GM18505 (cell line): ENCODE measurements around the gene CABP5.
"Not testable (repeated sequence)": the region's sequence is repeated elsewhere in the genome, so short reads cannot be mapped to it uniquely, and the experiment has no call there.

Experiments
- ATAC-seq: cut with Tn5 transposase; IDR thresholded peaks from one replicate; pipeline ENCODE4 v1.9.1; 2021; ENCODE audit not compliant: unreplicated experiment
- POLR2A ChIP-seq: IDR thresholded peaks from 4 replicates; pipeline ENCODE4 v1.6.1; 2011; ENCODE audit warnings: borderline replicate concordance; ENCODE audit not compliant: insufficient read depth, insufficient read length; ENCODE audit errors: extremely low read depth

The CABP5 gene

DNA sequence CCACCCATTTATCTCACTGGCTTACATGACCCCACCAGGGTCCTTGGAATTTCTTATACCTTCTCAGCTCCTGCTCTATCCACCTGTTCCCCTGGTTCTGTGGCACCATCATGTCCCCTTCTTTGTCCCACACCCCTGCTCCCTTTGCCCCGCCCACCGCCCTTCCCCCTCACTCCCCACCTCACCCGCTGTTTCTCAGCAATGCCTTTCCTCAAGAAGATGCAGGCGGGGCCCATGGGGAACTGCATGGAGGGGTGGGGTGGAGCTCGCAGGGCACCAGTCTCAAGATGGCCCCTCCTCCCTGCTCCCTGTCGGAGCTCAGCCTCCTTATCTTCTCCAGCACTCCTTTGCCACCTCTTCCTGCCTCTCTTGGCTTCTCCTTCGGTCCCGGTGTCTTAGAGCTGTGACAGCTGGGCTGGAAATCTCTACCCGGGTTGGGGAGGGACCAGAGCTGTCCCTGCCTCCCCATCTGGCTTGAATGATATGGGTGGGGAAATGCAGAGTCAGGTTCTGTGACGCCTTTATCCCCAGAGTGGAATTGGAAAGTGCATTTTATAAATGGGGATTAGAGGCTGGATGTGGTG, at the start of gene CABP5:
TSS of gene CABP5 (minus strand) at position 405 of the 584 bp plus-strand sequence. CDS start at position 248, 157 bp downstream.
- no peak for ATAC-seq
- no peak for TF ChIP-seq POLR2A

DNA sequence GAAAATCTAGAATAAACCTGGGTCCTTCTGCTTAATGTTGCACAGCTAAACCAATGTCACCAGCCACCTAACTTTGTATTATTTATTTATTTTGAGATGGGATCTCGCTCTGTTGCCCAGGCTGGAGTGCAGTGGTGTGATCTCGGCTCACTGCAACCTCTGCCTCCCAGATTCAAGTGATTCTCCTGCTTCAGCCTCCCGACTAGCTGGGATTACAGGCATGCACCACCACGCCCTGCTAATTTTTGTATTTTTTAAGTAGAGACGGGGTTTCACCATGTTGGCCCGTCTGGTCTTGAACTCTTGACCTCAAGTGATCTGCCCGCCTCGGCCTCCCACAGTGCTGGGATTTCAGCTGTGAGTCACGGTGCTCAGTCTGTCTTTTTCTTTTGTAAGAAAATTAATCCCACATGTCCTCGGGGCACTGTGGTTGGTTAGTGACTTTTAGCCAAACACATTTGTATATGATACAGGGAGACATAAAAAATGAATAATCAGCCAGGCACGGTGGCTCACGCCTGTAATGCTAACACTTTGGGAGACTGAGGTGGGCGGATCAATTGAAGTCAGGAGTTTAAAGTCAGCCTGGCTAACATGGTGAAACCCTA, 47.3 kb upstream of the CABP5 start:
- ATAC-seq: not testable (repeated sequence)

DNA sequence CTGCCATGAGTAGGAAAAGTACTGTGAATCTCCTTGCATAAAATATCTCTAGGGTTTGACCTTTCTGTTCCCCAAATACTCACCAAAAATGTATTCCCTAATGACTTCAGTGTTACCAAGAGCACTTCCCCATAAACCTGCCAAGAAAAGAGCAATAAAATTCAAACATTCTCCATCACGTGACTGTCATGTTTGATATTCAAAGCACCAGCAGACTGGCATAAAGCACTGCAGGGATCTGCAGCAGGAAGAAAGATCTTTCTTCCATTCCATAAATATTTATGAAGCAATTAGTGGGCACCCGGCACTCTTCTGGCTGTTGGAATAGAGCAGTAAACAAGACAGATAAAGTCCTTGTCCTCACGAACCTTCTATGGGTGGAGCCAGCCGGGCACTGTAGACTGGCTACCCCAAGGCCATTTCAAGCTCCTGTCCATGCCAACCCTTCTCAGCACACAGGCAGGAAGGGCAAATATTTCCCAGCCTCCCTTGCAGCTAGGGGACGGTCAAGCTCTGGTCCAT, 46.5 kb upstream of the CABP5 start:
- no peak for TF ChIP-seq POLR2A
- ATAC-seq: no peak

DNA sequence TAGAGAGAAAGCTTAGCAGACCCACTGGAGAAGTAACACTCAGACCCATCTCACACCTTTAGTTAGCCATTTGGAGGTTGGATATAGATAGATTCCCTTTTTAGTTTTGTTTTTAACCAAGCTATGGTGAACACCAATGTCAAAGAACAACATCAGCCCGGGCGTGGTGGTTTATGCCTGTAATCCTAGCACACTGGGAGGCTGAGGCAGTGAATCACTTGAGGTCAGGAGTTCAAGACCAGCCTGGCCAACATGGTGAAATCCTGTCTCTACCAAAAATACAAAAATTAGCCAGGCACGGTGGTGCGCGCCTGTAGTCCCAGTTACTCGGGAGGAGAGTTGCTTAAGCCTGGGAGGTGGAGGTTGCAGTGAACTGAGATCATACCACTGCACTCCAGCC, 45.1 kb upstream of the CABP5 start:
- ATAC-seq: not testable (repeated sequence)

DNA sequence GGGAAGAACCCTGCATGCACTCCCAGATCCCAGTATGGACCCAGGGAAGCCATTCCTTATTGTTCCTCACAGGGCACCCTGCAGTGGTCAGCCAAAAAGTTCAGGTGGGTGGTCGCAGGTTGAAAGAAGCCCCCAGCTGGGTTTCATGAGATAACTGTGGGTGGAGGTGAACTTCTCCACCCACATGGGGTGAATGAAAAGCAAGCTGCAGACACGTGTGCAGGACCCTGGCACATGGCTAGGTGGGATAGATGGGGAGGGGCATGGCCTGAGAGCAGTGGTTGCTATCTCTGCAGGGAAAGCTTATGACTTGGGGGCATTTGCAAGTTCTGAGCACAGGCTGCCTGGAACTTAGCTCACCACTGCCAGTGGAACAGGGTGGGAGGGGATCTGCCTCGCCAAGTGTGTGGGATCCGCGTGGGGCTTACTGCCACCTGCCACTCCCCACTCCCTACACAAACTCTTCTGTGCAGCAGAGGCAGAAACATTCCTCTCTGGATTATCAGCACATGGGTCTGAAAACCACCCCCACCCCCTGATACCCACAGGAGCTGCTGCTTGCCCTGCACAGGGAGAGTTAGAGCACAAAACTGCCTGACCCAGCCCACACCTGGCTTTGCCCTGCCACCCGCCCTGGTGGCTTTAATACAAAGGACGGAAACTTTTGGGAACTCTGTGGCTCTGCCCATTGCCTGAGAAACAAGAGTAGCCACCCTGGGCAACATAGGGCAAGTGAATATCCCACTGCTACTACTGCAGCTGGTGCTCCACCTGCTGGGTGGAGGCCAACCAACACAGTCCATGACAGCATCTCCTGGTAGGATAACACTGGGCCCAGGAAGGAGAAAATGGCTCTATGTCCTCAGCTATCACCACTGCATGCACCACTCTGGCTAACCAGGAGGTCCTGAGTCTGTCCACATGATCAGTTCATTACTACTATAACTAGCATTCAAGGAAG, 42.3 kb upstream of the CABP5 start:
- no peak for ATAC-seq
- no peak for TF ChIP-seq POLR2A

DNA sequence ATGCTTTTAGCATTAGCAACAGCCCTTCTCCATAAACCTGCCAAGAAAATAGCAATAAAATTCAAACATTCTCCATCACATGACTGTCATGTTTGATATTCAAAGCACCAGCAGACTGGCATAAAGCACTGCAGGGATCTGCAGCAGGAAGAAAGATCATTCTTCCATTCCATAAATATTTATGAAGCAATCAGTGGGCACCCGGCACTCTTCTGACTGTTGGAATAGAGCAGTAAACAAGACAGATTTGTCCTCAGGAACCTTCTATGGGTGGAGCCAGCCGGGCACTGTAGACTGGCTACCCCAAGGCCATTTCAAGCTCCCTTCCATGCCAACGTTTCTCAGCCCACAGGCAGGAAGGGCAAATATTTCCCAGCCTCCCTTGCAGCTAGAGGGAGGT, 41.2 kb upstream of the CABP5 start:
- no peak for ATAC-seq
- TF ChIP-seq POLR2A: no peak

DNA sequence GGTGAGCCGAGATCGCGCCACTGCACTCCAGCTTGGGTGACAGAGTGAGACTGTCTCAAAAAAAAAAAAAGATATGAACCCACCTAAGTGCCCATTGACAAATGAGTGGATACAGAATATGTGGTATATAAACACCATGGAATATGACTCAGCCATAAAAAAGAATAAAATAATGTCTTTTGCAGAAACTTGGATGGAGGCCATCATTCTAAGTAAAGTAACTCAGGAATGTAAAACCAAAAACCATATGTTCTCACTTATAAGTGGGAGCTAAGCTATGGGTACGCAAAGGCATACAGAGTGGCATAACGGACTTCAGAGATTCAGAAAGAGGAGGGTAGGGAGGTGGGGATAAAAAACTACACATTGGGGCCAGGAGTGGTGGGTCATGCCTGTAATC, 37.2 kb upstream of the CABP5 start:
- no peak for TF ChIP-seq POLR2A
- ATAC-seq: no peak

DNA sequence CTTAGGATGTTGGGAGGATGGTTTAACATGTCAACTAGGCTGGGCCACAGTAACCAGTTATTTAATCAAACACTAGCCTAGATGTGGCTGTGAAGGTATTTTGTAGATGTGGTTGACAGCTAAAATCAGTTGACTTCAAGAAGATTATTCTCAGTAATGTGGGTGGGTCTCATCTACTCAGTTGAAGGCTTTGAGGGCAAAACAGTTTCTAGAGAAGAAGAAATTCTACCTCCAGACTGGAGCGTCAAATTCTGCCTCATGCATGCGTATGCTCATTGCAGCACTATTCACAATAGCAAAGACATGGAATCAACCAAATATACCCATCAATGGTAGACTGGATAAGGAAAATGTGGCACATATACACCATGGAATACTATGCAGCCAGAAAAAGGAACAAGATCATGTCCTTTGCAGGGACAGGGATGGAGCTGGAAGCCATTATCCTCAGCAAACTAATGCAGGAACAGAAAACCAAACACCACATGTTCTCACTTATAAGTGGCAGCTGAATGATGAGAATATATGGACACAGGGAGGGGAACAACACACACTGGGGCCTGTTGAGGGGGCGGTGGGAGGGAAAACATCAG, 26.4 kb upstream of the CABP5 start:
- ATAC-seq: not testable (repeated sequence)

DNA sequence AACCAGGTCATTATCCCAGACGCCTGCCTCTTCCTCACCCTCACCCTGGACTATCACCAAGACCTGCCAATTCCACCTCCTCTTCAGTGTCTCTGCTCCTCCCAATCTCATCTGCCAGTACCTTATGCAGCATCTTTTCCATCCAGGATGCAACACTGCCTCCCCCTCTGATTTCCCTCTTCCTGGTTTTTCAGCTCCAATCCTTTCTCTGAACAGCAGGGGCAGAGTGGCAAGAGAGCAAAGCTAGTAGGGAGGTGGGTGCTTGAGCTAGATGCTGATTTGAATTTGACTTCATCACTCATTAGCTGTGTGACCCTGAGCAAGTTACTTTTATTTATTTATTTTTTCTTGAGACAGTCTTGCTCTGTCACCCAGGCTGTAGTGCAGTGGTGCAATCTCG, 25.6 kb upstream of the CABP5 start:
- TF ChIP-seq POLR2A: no peak
- ATAC-seq: no peak

DNA sequence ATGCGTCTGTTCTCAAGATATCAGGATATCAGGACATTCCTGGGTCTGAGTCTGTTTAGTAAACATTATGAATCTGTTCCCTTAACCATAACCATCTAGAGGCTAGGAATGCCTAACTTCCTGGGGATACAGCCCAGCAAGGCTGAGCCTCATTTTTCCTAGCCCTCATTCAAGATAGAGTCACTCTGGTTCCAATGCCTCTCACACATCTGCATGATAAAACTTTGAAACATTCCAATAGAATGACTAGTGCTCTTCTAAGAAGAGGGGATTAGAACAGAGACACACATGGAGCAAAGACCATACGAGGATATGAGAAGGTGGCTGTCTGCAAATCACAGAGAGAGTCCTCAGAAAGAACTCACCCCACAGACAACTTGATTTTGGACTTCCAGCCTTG, 20.6 kb upstream of the CABP5 start:
- no peak for TF ChIP-seq POLR2A
- ATAC-seq: no peak

DNA sequence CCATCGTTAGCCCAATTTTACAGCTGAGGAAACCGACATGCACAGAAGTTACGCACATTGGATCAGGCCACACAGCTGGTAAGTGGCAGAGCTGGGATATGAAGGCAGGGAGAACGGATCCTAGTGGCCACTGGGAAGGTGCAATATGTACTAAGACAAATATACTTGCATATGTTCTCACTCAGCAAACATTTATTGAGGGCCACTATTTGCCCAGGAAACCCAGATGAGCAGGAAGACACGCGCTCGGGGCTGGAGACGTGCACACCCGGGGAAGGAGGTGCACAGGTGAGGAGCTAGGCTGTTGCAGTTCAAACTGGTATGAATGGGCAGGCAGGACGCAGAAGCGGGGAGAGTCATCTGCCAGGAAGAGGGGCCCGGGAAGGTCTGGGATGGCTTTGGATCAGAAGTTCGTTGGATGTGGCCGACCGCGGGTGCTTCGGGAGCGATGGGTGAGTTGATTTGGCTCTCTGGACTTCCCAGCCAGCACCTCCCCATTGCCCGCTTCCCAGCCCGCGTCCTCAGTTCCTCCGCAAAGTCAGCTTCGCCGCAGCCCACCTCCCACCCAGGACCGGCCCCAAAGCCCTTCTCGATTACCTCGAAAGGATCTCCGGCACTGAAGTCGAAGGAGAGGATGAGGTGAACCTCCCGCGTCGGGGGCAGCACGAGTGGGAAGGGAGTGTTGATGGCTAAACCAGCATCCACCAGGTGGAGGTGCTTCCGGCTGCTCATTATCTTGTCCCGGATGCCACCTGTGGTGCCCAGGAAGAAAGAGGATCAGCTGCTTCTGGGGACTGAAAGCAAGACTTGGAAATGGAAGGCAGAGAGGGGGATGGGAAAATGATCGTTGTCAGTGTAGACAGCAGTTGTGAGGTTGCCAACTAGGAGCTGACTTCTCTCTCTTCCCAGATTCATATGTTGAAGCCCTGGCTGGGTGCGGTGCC, 17.8 kb upstream of the CABP5 start:
- ATAC-seq: no peak

DNA sequence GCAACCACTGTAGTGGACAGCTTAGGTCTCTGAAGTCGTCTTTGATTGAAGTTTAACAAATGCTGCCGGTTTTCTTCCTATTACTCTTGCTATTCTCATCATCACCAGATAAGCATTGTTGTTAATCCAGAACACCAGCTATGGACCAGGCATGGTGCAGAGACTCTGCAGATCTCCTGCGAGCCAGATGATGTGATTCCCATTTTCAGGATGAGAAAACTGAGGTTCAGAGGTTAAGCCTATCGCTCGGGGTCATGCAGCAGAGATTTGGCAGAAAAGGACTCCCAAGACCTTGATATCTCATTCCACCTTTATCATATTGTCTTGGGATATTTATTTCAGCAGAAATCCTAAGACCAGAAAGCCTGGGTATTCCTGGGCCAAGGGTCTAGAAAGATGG, 16.5 kb upstream of the CABP5 start:
- TF ChIP-seq POLR2A: no peak
- no peak for ATAC-seq

More for the DNA sequence above, 17.8 kb upstream of the CABP5 start:
- no peak for TF ChIP-seq POLR2A

DNA sequence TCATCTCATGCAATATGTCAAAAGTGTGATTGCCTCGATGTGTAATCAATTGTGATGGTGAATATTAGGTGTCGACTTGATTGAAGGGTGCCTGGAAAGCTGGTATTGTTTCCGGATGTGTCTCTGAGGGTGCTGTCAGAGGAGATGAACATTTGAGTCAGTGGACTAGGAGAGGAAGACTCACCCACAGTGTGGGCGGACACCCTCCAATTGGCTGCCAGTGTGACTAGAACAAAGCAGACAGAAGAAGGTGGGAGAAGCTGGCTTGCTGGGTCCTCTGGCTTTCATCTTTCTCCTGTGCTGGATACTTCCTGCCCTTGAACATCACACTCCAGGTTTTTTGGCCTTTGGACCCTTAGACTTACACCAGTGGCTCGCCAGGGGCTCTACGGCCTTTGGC, 15.5 kb upstream of the CABP5 start:
- ATAC-seq: no peak
- TF ChIP-seq POLR2A: no peak
